ENCODE data around the gene KDM3B. TPM values are rescaled to one million over a fixed set of nuclear protein-coding genes. Genes with fewer than 3 reads are reported as not detected.

KDM3B gene
- total and polyA plus RNA-seq, 2 experiments from 2014 or later: 25.8 to 86.6 TPM

DNA sequence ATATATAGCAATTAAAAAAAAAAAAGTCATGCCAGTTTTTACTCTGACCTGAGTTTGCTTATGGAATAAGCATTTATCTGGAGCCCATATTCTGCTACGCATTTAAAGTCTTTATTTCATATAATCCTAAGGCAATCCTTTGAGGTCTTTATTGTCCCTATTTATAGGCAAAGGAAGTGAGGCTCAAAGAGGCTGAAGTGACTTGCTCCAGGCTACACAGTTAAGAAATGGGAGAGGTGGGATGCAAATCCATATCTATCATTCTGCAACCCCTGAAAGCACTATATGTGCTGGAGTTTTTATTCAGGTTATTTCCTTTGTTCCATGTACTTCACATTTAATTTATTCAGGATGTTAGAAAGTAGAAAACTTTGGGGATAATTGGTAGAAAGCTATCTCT, 12.1 kb downstream of the KDM3B start (continued):
- TF ChIP-seq, protein P1, sequence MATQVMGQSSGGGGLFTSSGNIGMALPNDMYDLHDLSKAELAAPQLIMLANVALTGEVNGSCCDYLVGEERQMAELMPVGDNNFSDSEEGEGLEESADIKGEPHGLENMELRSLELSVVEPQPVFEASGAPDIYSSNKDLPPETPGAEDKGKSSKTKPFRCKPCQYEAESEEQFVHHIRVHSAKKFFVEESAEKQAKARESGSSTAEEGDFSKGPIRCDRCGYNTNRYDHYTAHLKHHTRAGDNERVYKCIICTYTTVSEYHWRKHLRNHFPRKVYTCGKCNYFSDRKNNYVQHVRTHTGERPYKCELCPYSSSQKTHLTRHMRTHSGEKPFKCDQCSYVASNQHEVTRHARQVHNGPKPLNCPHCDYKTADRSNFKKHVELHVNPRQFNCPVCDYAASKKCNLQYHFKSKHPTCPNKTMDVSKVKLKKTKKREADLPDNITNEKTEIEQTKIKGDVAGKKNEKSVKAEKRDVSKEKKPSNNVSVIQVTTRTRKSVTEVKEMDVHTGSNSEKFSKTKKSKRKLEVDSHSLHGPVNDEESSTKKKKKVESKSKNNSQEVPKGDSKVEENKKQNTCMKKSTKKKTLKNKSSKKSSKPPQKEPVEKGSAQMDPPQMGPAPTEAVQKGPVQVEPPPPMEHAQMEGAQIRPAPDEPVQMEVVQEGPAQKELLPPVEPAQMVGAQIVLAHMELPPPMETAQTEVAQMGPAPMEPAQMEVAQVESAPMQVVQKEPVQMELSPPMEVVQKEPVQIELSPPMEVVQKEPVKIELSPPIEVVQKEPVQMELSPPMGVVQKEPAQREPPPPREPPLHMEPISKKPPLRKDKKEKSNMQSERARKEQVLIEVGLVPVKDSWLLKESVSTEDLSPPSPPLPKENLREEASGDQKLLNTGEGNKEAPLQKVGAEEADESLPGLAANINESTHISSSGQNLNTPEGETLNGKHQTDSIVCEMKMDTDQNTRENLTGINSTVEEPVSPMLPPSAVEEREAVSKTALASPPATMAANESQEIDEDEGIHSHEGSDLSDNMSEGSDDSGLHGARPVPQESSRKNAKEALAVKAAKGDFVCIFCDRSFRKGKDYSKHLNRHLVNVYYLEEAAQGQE (IDR thresholded peaks at IDR 0.05; ENCODE audit: unreplicated experiment): no peak
- TF ChIP-seq EZH2phosphoT487 (IDR thresholded peaks at IDR 0.05; ENCODE audit: unreplicated experiment): no peak

DNA sequence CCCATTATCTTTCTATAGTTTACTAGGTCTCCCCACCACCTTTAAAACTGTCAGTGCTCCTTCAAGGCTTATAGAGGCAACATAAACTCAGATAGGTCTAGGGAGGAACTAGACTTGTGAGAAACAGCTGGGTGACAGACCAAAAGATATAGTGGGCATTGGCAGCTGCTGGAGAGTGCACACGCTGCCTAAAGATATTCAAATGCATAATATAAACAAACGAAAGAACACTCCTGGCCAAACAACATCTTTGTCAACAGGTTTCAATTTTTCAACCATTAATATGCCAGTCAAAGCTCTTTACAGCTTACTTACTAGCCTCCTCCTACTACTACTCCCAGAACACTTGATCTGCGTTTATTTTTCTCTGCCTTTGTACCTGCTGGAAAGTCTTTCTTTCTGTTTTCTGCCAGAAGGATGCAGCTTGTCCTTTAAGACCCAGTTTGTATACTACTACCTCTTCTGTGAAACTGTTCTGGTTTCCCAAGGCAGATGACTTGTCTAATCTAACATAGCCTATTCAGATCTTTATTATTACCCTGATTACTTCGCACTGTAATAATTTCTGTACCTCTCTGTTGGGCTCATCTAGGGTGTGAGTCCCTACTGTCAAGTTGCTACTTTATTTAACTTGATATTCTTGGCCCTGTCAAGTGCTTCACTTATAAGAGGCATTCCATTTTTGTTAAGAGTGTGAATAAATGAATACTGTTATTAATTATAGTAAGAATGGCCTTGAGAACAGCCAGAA, 14.3 kb downstream of the KDM3B start:
- H3K27me3 Mint-ChIP-seq (ENCODE audit: insufficient read depth, low read depth, poor library complexity): peaks cover 1% of the 10 kb centered on the region
- no peaks in the 10 kb centered on the region; the same call in 2 of the 3 replicates for H3K36me3 Mint-ChIP-seq (ENCODE audit: low read depth)
- ATAC-seq: no peak
- no peak for DNase-seq (ENCODE audit: low spot score)
- peaks cover 100% of the 10 kb centered on the region for H3K79me2 ChIP-seq (replicated peaks; ENCODE audit: insufficient read depth)
- no peak overlapping the region for H3K4me3 ChIP-seq
- no peak overlapping the region for H3K27ac ChIP-seq (ENCODE audit: low read depth)
- no peaks in the 10 kb centered on the region for H3K9me3 Mint-ChIP-seq
- 0 out of 2 replicates have a peak overlapping the region, but pooled peaks have one; percentile 5 for H3K27ac Mint-ChIP-seq
- no peak overlapping the region for H2AFZ ChIP-seq
- H4K20me1 ChIP-seq (replicated peaks; ENCODE audit: insufficient read depth): peaks cover 47% of the 10 kb centered on the region
- TF ChIP-seq, protein P2, sequence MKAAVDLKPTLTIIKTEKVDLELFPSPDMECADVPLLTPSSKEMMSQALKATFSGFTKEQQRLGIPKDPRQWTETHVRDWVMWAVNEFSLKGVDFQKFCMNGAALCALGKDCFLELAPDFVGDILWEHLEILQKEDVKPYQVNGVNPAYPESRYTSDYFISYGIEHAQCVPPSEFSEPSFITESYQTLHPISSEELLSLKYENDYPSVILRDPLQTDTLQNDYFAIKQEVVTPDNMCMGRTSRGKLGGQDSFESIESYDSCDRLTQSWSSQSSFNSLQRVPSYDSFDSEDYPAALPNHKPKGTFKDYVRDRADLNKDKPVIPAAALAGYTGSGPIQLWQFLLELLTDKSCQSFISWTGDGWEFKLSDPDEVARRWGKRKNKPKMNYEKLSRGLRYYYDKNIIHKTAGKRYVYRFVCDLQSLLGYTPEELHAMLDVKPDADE (IDR thresholded peaks at IDR 0.05): no peak
- TF ChIP-seq NANOG (IDR thresholded peaks at IDR 0.05; ENCODE audit: borderline replicate concordance): no peak
- no peak for TF ChIP-seq EZH2phosphoT487 (IDR thresholded peaks at IDR 0.05; ENCODE audit: unreplicated experiment)
- TF ChIP-seq STAT1 (IDR thresholded peaks at IDR 0.05; ENCODE audit: unreplicated experiment): no peak
- no peak for TF ChIP-seq EZH2 (IDR thresholded peaks at IDR 0.05; ENCODE audit: low read depth, unreplicated experiment)
- no peak for TF ChIP-seq CREB1 (CRISPR knock-in tag; IDR thresholded peaks at IDR 0.05; ENCODE audit: low read depth)
- TF ChIP-seq, protein P1 (IDR thresholded peaks at IDR 0.05; ENCODE audit: unreplicated experiment): no peak
- no peak for TF ChIP-seq ZNF331 (CRISPR knock-in tag; IDR thresholded peaks at IDR 0.05; ENCODE audit: low read depth)
- H3K36me3 ChIP-seq (ENCODE audit: insufficient read depth): no peaks in the 10 kb centered on the region
- H3K9me2 ChIP-seq (ENCODE audit: insufficient read depth): no peaks in the 10 kb centered on the region
- H3K4me3 Mint-ChIP-seq: no peak overlapping the region
- H3K4me2 ChIP-seq: no peak overlapping the region
- peaks cover 8% of the 10 kb centered on the region; the same call in 1 of the 2 replicates for H3K4me1 ChIP-seq (ENCODE audit: insufficient read depth)
- no peaks in the 10 kb centered on the region for H3K27me3 ChIP-seq (ENCODE audit: insufficient read depth)
- H3F3A ChIP-seq (replicated peaks; ENCODE audit: low read depth): peaks cover under 1% of the 10 kb centered on the region; the same call in 1 of the 2 replicates
- no peaks in the 10 kb centered on the region; the same call in 2 of the 3 replicates for H3K4me1 Mint-ChIP-seq

All from GM23338 (cell line).